ENCODE measurements around the gene LRP2BP.
"Not testable (repeated sequence)": the region's sequence is repeated elsewhere in the genome, so short reads cannot be mapped to it uniquely, and the experiment has no call there.

LRP2BP gene

DNA sequence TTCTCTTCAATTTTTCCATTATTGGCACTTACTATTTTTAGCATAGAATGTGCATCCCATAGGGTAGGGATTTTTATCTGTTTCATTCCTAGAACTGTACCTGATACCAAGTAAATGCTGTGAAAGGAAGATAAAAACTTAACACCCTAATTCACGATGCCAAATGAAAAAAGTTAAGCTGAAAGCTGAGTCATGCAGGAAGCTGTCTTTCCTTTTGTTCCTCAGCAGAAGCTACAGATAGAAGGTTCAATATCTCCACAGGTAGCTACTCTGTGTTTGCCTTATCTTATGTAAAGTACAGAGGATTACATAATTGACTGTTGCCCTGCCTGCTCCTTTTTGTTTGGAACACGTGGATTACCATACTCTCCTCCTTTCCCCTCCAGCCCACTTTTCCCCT, 77.0 kb downstream of the LRP2BP start:
- no peak for DNase-seq

DNA sequence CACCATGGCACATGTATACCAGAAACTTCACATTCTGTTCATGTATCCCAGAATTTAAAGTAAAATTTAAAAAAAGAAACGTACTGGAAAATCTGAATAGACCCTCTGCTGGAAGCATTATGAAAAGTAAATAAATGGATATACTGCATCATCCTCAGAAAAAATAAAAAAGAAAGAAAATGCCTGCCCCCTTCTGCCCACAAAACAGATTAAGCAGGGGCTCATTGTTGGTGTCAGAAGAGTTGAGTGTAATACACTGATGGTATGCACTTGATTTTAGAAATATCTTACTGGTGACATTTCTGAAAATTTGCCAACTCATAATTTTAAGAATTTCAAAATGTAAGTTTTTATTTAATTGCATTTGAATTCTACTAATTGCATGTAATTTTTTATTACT, 77.8 kb downstream of the LRP2BP start:
- DNase-seq = no peak

DNA sequence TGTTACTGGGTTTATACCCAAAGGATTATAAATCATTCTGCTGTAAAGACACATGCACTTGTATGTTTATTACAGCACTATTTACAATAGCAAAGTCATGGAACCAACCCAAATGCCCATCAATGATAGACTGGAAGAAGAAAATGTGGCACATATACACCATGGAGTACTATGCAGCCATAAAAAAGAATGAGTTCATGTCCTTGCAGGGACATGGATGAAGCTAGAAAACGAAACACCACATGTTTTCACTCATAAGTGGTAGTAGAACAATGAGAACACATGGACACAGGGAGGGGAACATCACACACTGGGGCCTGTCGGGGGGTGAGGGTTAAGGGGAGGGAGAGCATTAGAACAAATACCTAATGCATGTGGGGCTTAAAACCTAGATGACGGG, 78.3 kb downstream of the LRP2BP start:
- DNase-seq = not testable (repeated sequence)

Measured in activated CD4-positive, alpha-beta T cell treated with anti-CD3 and anti-CD28 coated beads for 1 hour (primary cell).